ENCODE results near the gene BCAM. TPM values are rescaled to one million over a fixed set of nuclear protein-coding genes. Genes with fewer than 3 reads are reported as not detected.
"Not testable (repeated sequence)": the region's sequence is repeated elsewhere in the genome, so short reads cannot be mapped to it uniquely, and the experiment has no call there.

BCAM gene
- total RNA-seq, 2 experiments from 2014 or later: not detected

- Mint-ChIP-seq H3K9me3 (no peaks in the 10 kb centered on the region), H3K27me3 (no peaks in the 10 kb centered on the region), H3K36me3 (no peaks in the 10 kb centered on the region), H3K4me1 (no peaks in the 10 kb centered on the region), H3K4me3 (no peak overlapping the region), H3K27ac (no peak overlapping the region)
- DNase-seq: no peak
- ATAC-seq (ENCODE audit: low read depth): no peak
- POLR2A ChIA-PET: no interaction called here
Measured at GRCh38 chr19:44817725-44818465, 9.0 kb downstream of the BCAM start.

- POLR2A ChIA-PET: no interaction called here
- no peak for ATAC-seq (ENCODE audit: low read depth)
- Mint-ChIP-seq H3K27me3 (no peaks in the 10 kb centered on the region), H3K4me3 (no peak overlapping the region), H3K9me3 (no peaks in the 10 kb centered on the region), H3K4me1 (no peaks in the 10 kb centered on the region), H3K27ac (no peak overlapping the region), H3K36me3 (no peaks in the 10 kb centered on the region)
- DNase-seq: no peak
Measured at GRCh38 chr19:44818466-44819031, 9.6 kb downstream of the BCAM start.

- H3K27me3 Mint-ChIP-seq: no peaks in the 10 kb centered on the region
- no peak overlapping the region for H3K27ac Mint-ChIP-seq
- no peaks in the 10 kb centered on the region for H3K36me3 Mint-ChIP-seq
- ATAC-seq (ENCODE audit: low read depth) (no peak), DNase-seq (no peak)
- no peak overlapping the region for H3K4me3 Mint-ChIP-seq
- no peaks in the 10 kb centered on the region for H3K4me1 Mint-ChIP-seq
- POLR2A ChIA-PET: no interaction called here
- H3K9me3 Mint-ChIP-seq: no peaks in the 10 kb centered on the region
Measured at GRCh38 chr19:44819246-44819832, 10.4 kb downstream of the BCAM start.

- DNase-seq (no peak), ATAC-seq (ENCODE audit: low read depth) (no peak)
- H3K9me3 Mint-ChIP-seq: no peaks in the 10 kb centered on the region
- no peaks in the 10 kb centered on the region for H3K4me1 Mint-ChIP-seq
- POLR2A ChIA-PET: no interaction called here
- H3K4me3 Mint-ChIP-seq: no peak overlapping the region
- no peaks in the 10 kb centered on the region for H3K36me3 Mint-ChIP-seq
- peaks cover 7% of the 10 kb centered on the region for H3K27me3 Mint-ChIP-seq
- H3K27ac Mint-ChIP-seq: no peak overlapping the region
Measured at GRCh38 chr19:44820648-44821609, 12.0 kb downstream of the BCAM start.

- Mint-ChIP-seq H3K9me3 (no peaks in the 10 kb centered on the region), H3K4me1 (no peaks in the 10 kb centered on the region), H3K27me3 (peaks cover 10% of the 10 kb centered on the region), H3K27ac (no peak overlapping the region), H3K36me3 (no peaks in the 10 kb centered on the region), H3K4me3 (no peak overlapping the region)
- DNase-seq (no peak), ATAC-seq (ENCODE audit: low read depth) (no peak)
- POLR2A ChIA-PET: no interaction called here
Measured at GRCh38 chr19:44822177-44822576, 13.3 kb downstream of the BCAM start.

- no peak overlapping the region for H3K27ac Mint-ChIP-seq
- H3K4me3 Mint-ChIP-seq: no peak overlapping the region
- peaks cover 10% of the 10 kb centered on the region for H3K27me3 Mint-ChIP-seq
- H3K36me3 Mint-ChIP-seq: no peaks in the 10 kb centered on the region
- POLR2A ChIA-PET: no interaction called here
- ATAC-seq (ENCODE audit: low read depth) (no peak), DNase-seq (no peak)
- H3K9me3 Mint-ChIP-seq: no peaks in the 10 kb centered on the region
- H3K4me1 Mint-ChIP-seq: no peaks in the 10 kb centered on the region
Measured at GRCh38 chr19:44822670-44823372, 13.9 kb downstream of the BCAM start.

- ATAC-seq (ENCODE audit: low read depth) (no peak), DNase-seq (no peak)
- H3K4me1 Mint-ChIP-seq: no peaks in the 10 kb centered on the region
- peaks cover 10% of the 10 kb centered on the region for H3K27me3 Mint-ChIP-seq
- POLR2A ChIA-PET: interaction anchor here (0.6 kb wide), 1 partner anchor 99 kb away, joined by 4 read pairs; no protein-coding TSS in a partner anchor
- no peaks in the 10 kb centered on the region for H3K36me3 Mint-ChIP-seq
- H3K27ac Mint-ChIP-seq: no peak overlapping the region
- H3K9me3 Mint-ChIP-seq: no peaks in the 10 kb centered on the region
- H3K4me3 Mint-ChIP-seq: no peak overlapping the region
Measured at GRCh38 chr19:44823373-44823698, 14.4 kb downstream of the BCAM start.

- Mint-ChIP-seq H3K9me3 (no peaks in the 10 kb centered on the region), H3K4me3 (no peak overlapping the region), H3K27me3 (peaks cover 10% of the 10 kb centered on the region), H3K27ac (no peak overlapping the region), H3K4me1 (no peaks in the 10 kb centered on the region), H3K36me3 (no peaks in the 10 kb centered on the region)
- POLR2A ChIA-PET: no interaction called here
- ATAC-seq (ENCODE audit: low read depth) (no peak), DNase-seq (no peak)
Measured at GRCh38 chr19:44824761-44825160, 15.9 kb downstream of the BCAM start.

- H3K27me3 Mint-ChIP-seq; POLR2A ChIA-PET; H3K27ac Mint-ChIP-seq; DNase-seq; H3K36me3 Mint-ChIP-seq; H3K4me1 Mint-ChIP-seq; H3K4me3 Mint-ChIP-seq; H3K9me3 Mint-ChIP-seq; ATAC-seq (ENCODE audit: low read depth): not testable (repeated sequence)
Measured at GRCh38 chr19:44832875-44833274, 24.0 kb downstream of the BCAM start.

GRCh38 chr19:44834399-44834798 lies 25.5 kb downstream of the BCAM start:
- ATAC-seq (ENCODE audit: low read depth); H3K27me3 Mint-ChIP-seq; H3K4me1 Mint-ChIP-seq; H3K9me3 Mint-ChIP-seq; H3K36me3 Mint-ChIP-seq; H3K4me3 Mint-ChIP-seq; DNase-seq; POLR2A ChIA-PET; H3K27ac Mint-ChIP-seq: not testable (repeated sequence)

GRCh38 chr19:44839276-44839675 lies 30.4 kb downstream of the BCAM start:
- Mint-ChIP-seq H3K27me3 (peaks cover 1% of the 10 kb centered on the region), H3K4me3 (no peak overlapping the region), H3K9me3 (no peaks in the 10 kb centered on the region), H3K36me3 (no peaks in the 10 kb centered on the region), H3K4me1 (peaks cover 4% of the 10 kb centered on the region), H3K27ac (no peak overlapping the region)
- no peak for ATAC-seq (ENCODE audit: low read depth)
- DNase-seq: no peak
- POLR2A ChIA-PET: no interaction called here

GRCh38 chr19:44840811-44841210 lies 31.9 kb downstream of the BCAM start:
- H3K4me1 Mint-ChIP-seq: peaks cover 11% of the 10 kb centered on the region
- no peaks in the 10 kb centered on the region for H3K36me3 Mint-ChIP-seq

GRCh38 chr19:44841231-44841630 lies 32.3 kb downstream of the BCAM start:
- Mint-ChIP-seq H3K4me3 (no peak overlapping the region), H3K27me3 (peaks cover 2% of the 10 kb centered on the region), H3K9me3 (no peaks in the 10 kb centered on the region), H3K4me1 (peaks cover 11% of the 10 kb centered on the region), H3K27ac (no peak overlapping the region), H3K36me3 (no peaks in the 10 kb centered on the region)
- ATAC-seq (ENCODE audit: low read depth) (no peak), DNase-seq (no peak)
- POLR2A ChIA-PET: interaction anchor here (0.7 kb wide), 1 partner anchor 198 kb away, joined by 3 read pairs; the partner anchor contains the start of gene CLASRP

More at GRCh38 chr19:44840811-44841210, 31.9 kb downstream of the BCAM start:
- ATAC-seq (ENCODE audit: low read depth) (no peak), DNase-seq (no peak)
- H3K9me3 Mint-ChIP-seq: no peaks in the 10 kb centered on the region
- POLR2A ChIA-PET: no interaction called here
- H3K27ac Mint-ChIP-seq: no peak overlapping the region
- H3K27me3 Mint-ChIP-seq: peaks cover 4% of the 10 kb centered on the region
- H3K4me3 Mint-ChIP-seq: no peak overlapping the region

All from activated naive CD8-positive, alpha-beta T cell treated with anti-CD3 and anti-CD28 coated beads, Interleukin-2, amount 10 ng/mL, durations not matched to agents 7 days and 5 days (primary cell).